Uterus (tissue), 2 donors: ENCODE data around the gene USP44.

Experiments used
- CTCF ChIP-seq, 4 experiments: fragments of 200-600 bp in 2 of 4; fragments of 450-650 bp in 2 of 4; sonication (generic) in 2 of 4; IDR thresholded peaks; one replicate each; pipeline ENCODE4 v1.5.1; 2016 to 2019; ENCODE audit warnings: antibody characterized with exemption in 4 of 4, mild to moderate bottlenecking in 2 of 4, moderate library complexity in 1 of 4
- POLR2A ChIP-seq, 2 donors: fragments of 450-650 bp; IDR thresholded peaks; one replicate each; pipeline ENCODE4 v1.6.1; 2016; ENCODE audit warnings: antibody characterized with exemption in 2 of 2, mild to moderate bottlenecking in 1 of 2, moderate library complexity in 1 of 2

GRCh38 chr12:95473231-95473883 lies 77.9 kb downstream of the USP44 start:
- no peak for TF ChIP-seq CTCF (IDR thresholded peaks at IDR 0.05)
- no peak for TF ChIP-seq POLR2A (IDR thresholded peaks at IDR 0.05)
